Fibroblast of lung (primary cell): ENCODE data around the gene HNRNPAB.

Source experiments
- CTCF ChIP-seq, 2 donors: IDR thresholded peaks in 1 of 2; conservative IDR thresholded peaks in 1 of 2; 1 replicate in 1 of 2; 2 replicates in 1 of 2; pipeline ENCODE4 v1.5.1; 2011 to 2012; ENCODE audit warnings: low read length in 2 of 2, control low read depth in 1 of 2, inconsistent platforms in 1 of 2, low read depth in 1 of 2, mild to moderate bottlenecking in 1 of 2
- EZH2 ChIP-seq: IDR thresholded peaks from 2 replicates; pipeline ENCODE4 v1.5.1; 2012; ENCODE audit warnings: low read length, control low read depth, mild to moderate bottlenecking; ENCODE audit errors: missing control alignments

GRCh38 chr5:178204935-178205748 lies 809 bp downstream of the HNRNPAB start:
- TF ChIP-seq CTCF (conservative IDR thresholded peaks at IDR 0.05 in 1 of 2, IDR thresholded peaks at IDR 0.05 in 1 of 2; ENCODE audit: low read depth in 1 of 2, low read length in 2 of 2) (no peak), EZH2 (no peak)
